Measurements from ENCODE around the gene DCXR. TPM values are rescaled to one million over a fixed set of nuclear protein-coding genes. Genes with fewer than 3 reads are reported as not detected.

The DCXR gene
- total and polyA plus RNA-seq, 2 of the 13 experiments (the other 11 are each of a cell fraction or from before 2014, with no cell fraction given): 287 to 311 TPM

DNA sequence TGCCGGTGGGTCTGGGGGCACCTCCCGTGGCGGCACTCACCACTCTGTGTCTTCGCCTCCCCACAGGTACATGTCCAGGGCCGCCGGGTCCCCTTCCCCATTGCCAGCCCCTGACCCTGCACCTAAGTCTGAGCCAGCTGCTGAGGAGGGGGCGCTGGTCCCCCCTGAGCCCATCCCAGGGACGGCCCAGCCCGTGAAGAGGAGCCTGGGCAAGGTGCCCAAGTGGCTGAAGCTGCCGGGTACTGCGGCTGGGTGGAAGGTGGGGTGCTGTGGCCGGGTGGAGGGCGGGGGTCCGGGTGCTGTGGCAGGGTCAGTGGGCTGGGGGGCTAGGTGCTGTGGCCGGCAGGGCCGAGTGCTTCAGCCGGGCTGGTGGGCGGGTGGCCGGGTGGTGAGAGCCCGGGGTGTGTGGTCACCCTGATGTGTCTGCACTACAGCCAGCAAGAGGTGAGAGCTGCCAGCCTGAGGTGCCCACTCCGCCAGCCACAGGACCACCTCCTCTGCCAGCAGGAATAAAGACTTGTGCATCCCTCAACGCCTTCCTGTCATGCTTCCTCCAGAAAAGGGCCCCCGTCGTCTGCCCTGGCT lies 20.5 kb downstream of the DCXR start (continued):
- TF ChIP-seq, protein P1, sequence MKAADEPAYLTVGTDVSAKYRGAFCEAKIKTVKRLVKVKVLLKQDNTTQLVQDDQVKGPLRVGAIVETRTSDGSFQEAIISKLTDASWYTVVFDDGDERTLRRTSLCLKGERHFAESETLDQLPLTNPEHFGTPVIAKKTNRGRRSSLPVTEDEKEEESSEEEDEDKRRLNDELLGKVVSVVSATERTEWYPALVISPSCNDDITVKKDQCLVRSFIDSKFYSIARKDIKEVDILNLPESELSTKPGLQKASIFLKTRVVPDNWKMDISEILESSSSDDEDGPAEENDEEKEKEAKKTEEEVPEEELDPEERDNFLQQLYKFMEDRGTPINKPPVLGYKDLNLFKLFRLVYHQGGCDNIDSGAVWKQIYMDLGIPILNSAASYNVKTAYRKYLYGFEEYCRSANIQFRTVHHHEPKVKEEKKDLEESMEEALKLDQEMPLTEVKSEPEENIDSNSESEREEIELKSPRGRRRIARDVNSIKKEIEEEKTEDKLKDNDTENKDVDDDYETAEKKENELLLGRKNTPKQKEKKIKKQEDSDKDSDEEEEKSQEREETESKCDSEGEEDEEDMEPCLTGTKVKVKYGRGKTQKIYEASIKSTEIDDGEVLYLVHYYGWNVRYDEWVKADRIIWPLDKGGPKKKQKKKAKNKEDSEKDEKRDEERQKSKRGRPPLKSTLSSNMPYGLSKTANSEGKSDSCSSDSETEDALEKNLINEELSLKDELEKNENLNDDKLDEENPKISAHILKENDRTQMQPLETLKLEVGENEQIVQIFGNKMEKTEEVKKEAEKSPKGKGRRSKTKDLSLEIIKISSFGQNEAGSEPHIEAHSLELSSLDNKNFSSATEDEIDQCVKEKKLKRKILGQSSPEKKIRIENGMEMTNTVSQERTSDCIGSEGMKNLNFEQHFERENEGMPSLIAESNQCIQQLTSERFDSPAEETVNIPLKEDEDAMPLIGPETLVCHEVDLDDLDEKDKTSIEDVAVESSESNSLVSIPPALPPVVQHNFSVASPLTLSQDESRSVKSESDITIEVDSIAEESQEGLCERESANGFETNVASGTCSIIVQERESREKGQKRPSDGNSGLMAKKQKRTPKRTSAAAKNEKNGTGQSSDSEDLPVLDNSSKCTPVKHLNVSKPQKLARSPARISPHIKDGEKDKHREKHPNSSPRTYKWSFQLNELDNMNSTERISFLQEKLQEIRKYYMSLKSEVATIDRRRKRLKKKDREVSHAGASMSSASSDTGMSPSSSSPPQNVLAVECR (CRISPR knock-in tag; IDR thresholded peaks at IDR 0.05; ENCODE audit: borderline replicate concordance): no peak
- TF ChIP-seq, protein P2, sequence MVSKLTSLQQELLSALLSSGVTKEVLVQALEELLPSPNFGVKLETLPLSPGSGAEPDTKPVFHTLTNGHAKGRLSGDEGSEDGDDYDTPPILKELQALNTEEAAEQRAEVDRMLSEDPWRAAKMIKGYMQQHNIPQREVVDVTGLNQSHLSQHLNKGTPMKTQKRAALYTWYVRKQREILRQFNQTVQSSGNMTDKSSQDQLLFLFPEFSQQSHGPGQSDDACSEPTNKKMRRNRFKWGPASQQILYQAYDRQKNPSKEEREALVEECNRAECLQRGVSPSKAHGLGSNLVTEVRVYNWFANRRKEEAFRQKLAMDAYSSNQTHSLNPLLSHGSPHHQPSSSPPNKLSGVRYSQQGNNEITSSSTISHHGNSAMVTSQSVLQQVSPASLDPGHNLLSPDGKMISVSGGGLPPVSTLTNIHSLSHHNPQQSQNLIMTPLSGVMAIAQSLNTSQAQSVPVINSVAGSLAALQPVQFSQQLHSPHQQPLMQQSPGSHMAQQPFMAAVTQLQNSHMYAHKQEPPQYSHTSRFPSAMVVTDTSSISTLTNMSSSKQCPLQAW (CRISPR knock-in tag; IDR thresholded peaks at IDR 0.05): no peak
- no peak for TF ChIP-seq LCORL (IDR thresholded peaks at IDR 0.05)
- TF ChIP-seq LCORL (CRISPR knock-in tag; IDR thresholded peaks at IDR 0.05): no peak
- TF ChIP-seq NONO (IDR thresholded peaks at IDR 0.05): no peak
- TF ChIP-seq NONO (CRISPR knock-in tag; conservative IDR thresholded peaks at IDR 0.05): peak; percentile 29; the same call in 1 of the 2 replicates
- no peak for TF ChIP-seq U2AF2 (IDR thresholded peaks at IDR 0.05; ENCODE audit: low read depth, low read length)
- peak; percentile 71; the same call in 1 of the 2 replicates for TF ChIP-seq PCBP1 (IDR thresholded peaks at IDR 0.05; ENCODE audit: borderline replicate concordance, low read depth, low read length)
- TF ChIP-seq HNRNPL (IDR thresholded peaks at IDR 0.05; ENCODE audit: low read depth, low read length): 0 out of 2 replicates have a peak, but pooled peaks have one; percentile 69
- peak; percentile 23 for TF ChIP-seq HNRNPH1 (optimal IDR thresholded peaks at IDR 0.05; ENCODE audit: low read depth, low read length)
- TF ChIP-seq MEIS2 (CRISPR knock-in tag; IDR thresholded peaks at IDR 0.05): no peak
